ENCODE measurements around the gene KCNA4. TPM values are rescaled to one million over a fixed set of nuclear protein-coding genes. Genes with fewer than 3 reads are reported as not detected.

Gene KCNA4
- total RNA-seq (2014; rRNA removed; shearing (Covaris generic)) (0.43 TPM in 1 of 2 replicates, not detected in the other), polyA plus RNA-seq (2016; fragmentation: Nextera tagmentation; extraction: Ambion mirVana) (0.09 TPM in 1 of 2 replicates, not detected in the other)

DNA sequence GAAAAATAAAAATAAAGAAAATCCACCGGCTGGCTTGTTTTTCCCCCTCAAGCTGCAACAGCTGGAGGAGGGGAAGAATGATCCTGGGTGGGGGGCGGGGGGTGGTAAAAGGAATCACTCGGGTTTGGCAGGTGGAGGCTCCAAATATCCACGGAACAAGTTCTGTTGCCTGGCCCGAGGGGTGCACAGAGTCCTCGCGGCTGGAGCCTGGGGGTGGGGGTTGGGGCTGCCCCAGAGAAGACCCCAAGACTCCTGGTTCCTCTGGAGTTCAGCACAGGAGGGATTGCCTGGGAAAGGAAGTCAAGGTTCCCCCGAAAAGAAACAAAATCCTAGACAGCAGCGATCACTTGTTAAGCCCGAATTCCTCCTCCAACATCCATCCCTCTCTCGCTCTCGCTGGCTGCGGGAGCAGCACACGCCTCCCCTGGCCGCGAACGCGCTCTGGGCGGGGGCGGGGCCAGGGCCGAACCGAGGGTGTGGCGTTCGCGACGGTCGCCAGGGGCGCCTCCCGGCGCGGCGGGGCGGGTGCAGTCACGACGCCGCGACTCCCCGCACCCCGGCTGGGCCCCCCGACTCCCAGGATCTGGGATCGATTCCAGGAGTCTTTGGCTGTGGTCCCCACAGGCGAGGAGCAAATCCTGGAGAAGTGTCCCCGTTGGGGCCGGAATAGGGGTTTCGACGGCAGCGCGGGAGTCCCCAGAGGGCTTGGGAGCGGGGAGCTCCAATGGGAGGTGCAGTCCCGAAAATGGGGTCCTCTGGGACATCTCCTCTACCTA, at the start of gene KCNA4:
Gene KCNA4 (minus strand): TSS at position 443 of the 776 bp plus-strand sequence. CDS start 4,352 bp downstream, outside the sequence.
- Histone ChIP-seq H3K36me3 (ENCODE audit: low read depth) (no peaks in the 10 kb centered on the region), H3K4me2 (ENCODE audit: unreplicated experiment) (peak within 1 kb of the TSS; percentile 28), H3F3A (ENCODE audit: insufficient read depth) (no peaks in the 10 kb centered on the region), H4K20me1 (ENCODE audit: insufficient read depth) (no peaks in the 10 kb centered on the region), H2AFZ (0 out of 2 replicates have a peak within 1 kb of the TSS, but pooled peaks have one; percentile 29), H3K27ac (no peak within 1 kb of the TSS), H3K79me2 (ENCODE audit: insufficient read depth) (no peaks in the 10 kb centered on the region), H3K9ac (no peak within 1 kb of the TSS), H3K27me3 (replicated peaks; ENCODE audit: insufficient read depth) (peaks cover 13% of the 10 kb centered on the region; the same call in 1 of the 2 replicates), H3K4me1 (ENCODE audit: insufficient read depth) (no peaks in the 10 kb centered on the region), H3K9me3 (ENCODE audit: low read depth) (no peaks in the 10 kb centered on the region), H3K9me2 (ENCODE audit: insufficient read depth) (no peaks in the 10 kb centered on the region), H3K4me3 (peak within 1 kb of the TSS; percentile 29; the same call in 1 of the 2 replicates)
- peak; percentile 38 for DNase-seq
- TF ChIP-seq EZH2phosphoT487 (IDR thresholded peaks at IDR 0.05; ENCODE audit: insufficient read depth, low read depth) (no peak), EZH2 (IDR thresholded peaks at IDR 0.05; ENCODE audit: insufficient read depth, poor library complexity, severe bottlenecking) (no peak)
- 5% methylated on average over 12 to 47 of the region's 50 CpGs for WGBS, 2 experiments (ENCODE audit: low coverage in 1 of 2, low lambda C conversion rate in 2 of 2, missing lambda C conversion rate in 2 of 2)
- in situ Hi-C loops (cut with MboI) = no loop called here

DNA sequence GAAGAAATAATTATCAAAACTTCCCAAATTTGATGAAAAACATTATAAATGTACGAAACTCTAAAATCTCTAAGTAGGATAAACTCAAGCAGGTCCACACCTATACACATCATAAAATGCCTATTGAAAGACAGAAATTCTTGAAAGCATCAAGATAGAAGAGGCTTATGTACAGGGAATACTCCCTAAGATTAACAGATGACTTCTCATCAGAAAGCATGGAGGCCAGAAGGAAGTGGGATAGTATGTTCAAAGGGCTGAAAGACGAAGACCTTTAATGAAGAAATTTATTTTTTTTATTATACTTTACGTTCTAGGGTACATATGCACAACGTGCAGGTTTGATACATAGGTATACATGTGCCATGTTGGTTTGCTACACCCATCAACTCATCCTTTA, 45.3 kb upstream of the KCNA4 start:
- no peak for DNase-seq
- Histone ChIP-seq H3K79me2 (ENCODE audit: insufficient read depth) (no peaks in the 10 kb centered on the region), H4K20me1 (ENCODE audit: insufficient read depth) (no peaks in the 10 kb centered on the region), H3K4me2 (ENCODE audit: unreplicated experiment) (no peak overlapping the region), H3K9ac (no peak overlapping the region), H3F3A (ENCODE audit: insufficient read depth) (no peaks in the 10 kb centered on the region), H3K27ac (no peak overlapping the region), H2AFZ (no peak overlapping the region), H3K9me3 (ENCODE audit: low read depth) (no peaks in the 10 kb centered on the region), H3K36me3 (ENCODE audit: low read depth) (no peaks in the 10 kb centered on the region), H3K27me3 (replicated peaks; ENCODE audit: insufficient read depth) (no peaks in the 10 kb centered on the region), H3K9me2 (ENCODE audit: insufficient read depth) (no peaks in the 10 kb centered on the region), H3K4me1 (ENCODE audit: insufficient read depth) (no peaks in the 10 kb centered on the region), H3K4me3 (no peak overlapping the region)
- in situ Hi-C loops (cut with MboI) = no loop called here
- TF ChIP-seq EZH2 (IDR thresholded peaks at IDR 0.05; ENCODE audit: insufficient read depth, poor library complexity, severe bottlenecking) = no peak
- no peak for TF ChIP-seq EZH2phosphoT487 (IDR thresholded peaks at IDR 0.05; ENCODE audit: insufficient read depth, low read depth)
- 9 to 14% methylated on average over 4 of the region's 4 CpGs for WGBS, 2 experiments (ENCODE audit: low coverage in 1 of 2, low lambda C conversion rate in 2 of 2, missing lambda C conversion rate in 2 of 2)

DNA sequence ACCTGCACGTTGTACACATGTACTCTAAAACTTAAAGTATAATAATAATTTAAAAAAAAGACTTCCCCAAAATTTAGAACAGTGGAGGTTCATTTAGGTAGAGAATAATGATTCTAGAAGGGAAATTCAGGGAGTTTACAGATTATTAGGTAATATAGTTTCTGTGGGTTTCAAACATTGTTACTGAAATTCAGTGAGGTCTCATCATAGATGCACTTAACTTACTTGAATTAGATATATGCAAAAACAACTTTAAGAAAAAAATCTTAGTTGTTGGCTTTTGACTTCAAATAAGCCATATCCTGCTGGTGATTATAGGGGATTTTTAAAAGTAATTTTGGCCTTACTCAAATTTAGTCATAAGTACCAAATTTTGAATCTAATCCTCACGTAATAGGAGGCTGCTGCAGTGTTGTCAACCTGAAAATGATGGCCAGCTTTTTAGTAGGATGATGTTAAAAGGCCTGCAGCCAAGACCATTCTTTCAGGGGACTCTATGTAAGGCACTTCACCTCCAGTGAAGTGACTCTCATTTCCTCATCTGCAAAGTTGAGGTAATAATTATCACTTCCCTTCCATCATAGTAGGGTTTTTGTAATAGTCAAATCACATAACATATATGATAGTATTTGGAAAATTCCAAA, 42.5 kb upstream of the KCNA4 start:
- no peaks in the 10 kb centered on the region for H3K27me3 ChIP-seq (replicated peaks; ENCODE audit: insufficient read depth)
- 10 to 25% methylated on average over 2 of the region's 2 CpGs for WGBS, 2 experiments (ENCODE audit: low coverage in 1 of 2, low lambda C conversion rate in 2 of 2, missing lambda C conversion rate in 2 of 2)
- H3K79me2 ChIP-seq (ENCODE audit: insufficient read depth) = no peaks in the 10 kb centered on the region
- H3K4me2 ChIP-seq (ENCODE audit: unreplicated experiment) = no peak overlapping the region
- no peaks in the 10 kb centered on the region for H4K20me1 ChIP-seq (ENCODE audit: insufficient read depth)
- in situ Hi-C loops (cut with MboI) = no loop called here
- H3K36me3 ChIP-seq (ENCODE audit: low read depth) = no peaks in the 10 kb centered on the region
- H3K4me3 ChIP-seq = no peak overlapping the region
- H3K9me3 ChIP-seq (ENCODE audit: low read depth) = no peaks in the 10 kb centered on the region
- no peaks in the 10 kb centered on the region for H3K4me1 ChIP-seq (ENCODE audit: insufficient read depth)
- H3K9me2 ChIP-seq (ENCODE audit: insufficient read depth) = no peaks in the 10 kb centered on the region
- DNase-seq = no peak
- no peak for TF ChIP-seq EZH2phosphoT487 (IDR thresholded peaks at IDR 0.05; ENCODE audit: insufficient read depth, low read depth)
- no peak for TF ChIP-seq EZH2 (IDR thresholded peaks at IDR 0.05; ENCODE audit: insufficient read depth, poor library complexity, severe bottlenecking)
- no peaks in the 10 kb centered on the region for H3F3A ChIP-seq (ENCODE audit: insufficient read depth)
- H3K27ac ChIP-seq = no peak overlapping the region
- no peak overlapping the region for H2AFZ ChIP-seq
- no peak overlapping the region for H3K9ac ChIP-seq

DNA sequence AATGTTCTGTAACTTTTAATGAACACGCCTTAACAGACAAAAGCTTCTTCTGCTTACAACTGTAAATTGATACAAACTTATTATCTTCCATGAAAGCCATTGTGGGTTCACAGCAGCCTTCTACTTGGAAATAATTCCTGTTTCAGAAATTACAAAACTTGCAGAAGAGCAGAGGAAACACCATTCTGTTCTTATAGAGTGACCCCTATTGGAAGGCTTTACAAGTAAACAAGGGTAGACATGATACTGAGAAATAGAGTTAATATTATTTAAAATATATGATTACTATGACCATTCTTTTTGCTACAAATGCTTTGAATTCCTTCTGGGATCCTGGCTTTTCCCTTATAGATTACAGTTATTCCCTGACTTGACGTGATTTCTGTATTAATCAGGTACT, 32.4 kb upstream of the KCNA4 start:
- in situ Hi-C loops (cut with MboI) = no loop called here
- no peak overlapping the region for H2AFZ ChIP-seq
- no peaks in the 10 kb centered on the region for H3K79me2 ChIP-seq (ENCODE audit: insufficient read depth)
- H3K9ac ChIP-seq = no peak overlapping the region
- H3K9me3 ChIP-seq (ENCODE audit: low read depth) = no peaks in the 10 kb centered on the region
- H4K20me1 ChIP-seq (ENCODE audit: insufficient read depth) = no peaks in the 10 kb centered on the region
- no peaks in the 10 kb centered on the region for H3K4me1 ChIP-seq (ENCODE audit: insufficient read depth)
- H3K36me3 ChIP-seq (ENCODE audit: low read depth) = no peaks in the 10 kb centered on the region
- no peaks in the 10 kb centered on the region for H3F3A ChIP-seq (ENCODE audit: insufficient read depth)
- no peak overlapping the region for H3K27ac ChIP-seq
- no peaks in the 10 kb centered on the region for H3K27me3 ChIP-seq (replicated peaks; ENCODE audit: insufficient read depth)
- no peak for DNase-seq
- H3K4me2 ChIP-seq (ENCODE audit: unreplicated experiment) = no peak overlapping the region
- H3K4me3 ChIP-seq = no peak overlapping the region
- no peaks in the 10 kb centered on the region for H3K9me2 ChIP-seq (ENCODE audit: insufficient read depth)
- 10 to 15% methylated on average over 2 of the region's 2 CpGs for WGBS, 2 experiments (ENCODE audit: low coverage in 1 of 2, low lambda C conversion rate in 2 of 2, missing lambda C conversion rate in 2 of 2)
- TF ChIP-seq EZH2 (IDR thresholded peaks at IDR 0.05; ENCODE audit: insufficient read depth, poor library complexity, severe bottlenecking) (no peak), EZH2phosphoT487 (IDR thresholded peaks at IDR 0.05; ENCODE audit: insufficient read depth, low read depth) (no peak)

Measured in GM23248 (cell line).